HFFc6 (cell line): ENCODE results near the gene MTURN. TPM values are rescaled to one million over a fixed set of nuclear protein-coding genes. Genes with fewer than 3 reads are reported as not detected.

Source experiments
- DNase-seq: peaks from one replicate; pipeline ENCODE4 v3.0.0-alpha.2; 2018
- H3K27ac Mint-ChIP-seq: 2 replicates; pipeline ENCODE4 v1.8.0; 2020; ENCODE audit warnings: mild to moderate bottlenecking, mixed read lengths
- H3K27me3 Mint-ChIP-seq: 2 replicates; pipeline ENCODE4 v1.8.0; 2021; ENCODE audit warnings: mild to moderate bottlenecking, moderate library complexity, mixed read lengths; ENCODE audit not compliant: insufficient read depth
- H3K36me3 Mint-ChIP-seq: 2 replicates; pipeline ENCODE4 v1.8.0; 2021; ENCODE audit warnings: low read depth, mixed read lengths
- H3K4me1 Mint-ChIP-seq: 2 replicates; pipeline ENCODE4 v1.8.0; 2020; ENCODE audit warnings: low read depth, mixed read lengths
- H3K4me3 Mint-ChIP-seq: 2 replicates; pipeline ENCODE4 v1.8.0; 2020; ENCODE audit warnings: mild to moderate bottlenecking, moderate library complexity, mixed read lengths
- H3K9me3 Mint-ChIP-seq: 2 replicates; pipeline ENCODE4 v1.8.0; 2020; ENCODE audit warnings: mild to moderate bottlenecking, mixed read lengths
- total RNA-seq, 6 experiments: library from RNA; stranded (reverse); fragmentation: NEBNext Ultra II Directional; extraction: Animal tissue kit (Norgen Biotek cat#: 25700); gene quantifications; 2 replicates in 1 of 6; 3 replicates in 5 of 6; pipeline ENCODE4 v1.2.3, GENCODE V29; 2021
- TF ChIP-seq, protein P1 (sequence below): fragments of 200-600 bp; sonication (generic); IDR thresholded peaks from 2 replicates; pipeline ENCODE4 v1.5.0; 2021; ENCODE audit warnings: antibody characterized with exemption, mild to moderate bottlenecking

Gene MTURN
- total RNA-seq, 6 experiments from 2014 or later, result 4.3 to 7.1 (median 5.9) TPM

DNA sequence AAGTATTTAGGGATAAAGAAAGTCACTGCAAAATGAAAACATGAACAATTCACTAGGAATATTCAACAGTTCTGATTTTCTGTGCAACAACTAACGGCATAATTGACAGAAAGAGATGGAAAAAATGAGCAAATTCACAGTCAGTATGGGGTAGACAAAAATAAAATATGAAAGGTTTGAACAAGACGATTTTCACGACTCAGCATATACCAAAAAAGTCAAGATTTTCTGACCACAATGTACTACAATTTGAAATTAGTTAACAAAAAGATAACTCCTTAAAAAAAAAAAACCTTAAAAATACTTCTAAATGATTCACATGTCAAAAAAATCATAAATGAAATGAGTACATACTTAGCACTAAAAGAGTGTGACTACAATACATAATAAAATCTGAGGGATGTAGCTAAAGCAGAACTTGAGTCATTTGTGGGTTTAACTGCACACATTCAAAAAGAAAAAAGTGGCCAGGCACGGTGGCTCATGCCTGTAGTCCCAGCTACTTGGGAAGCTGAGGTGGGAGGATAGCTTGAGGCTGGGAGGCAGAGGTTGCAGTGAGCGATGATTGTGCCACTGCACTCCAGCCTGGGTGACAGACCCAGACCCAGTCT, 22.6 kb upstream of the MTURN start:
- H3K27ac Mint-ChIP-seq, result no peak overlapping the region
- H3K36me3 Mint-ChIP-seq, result peaks cover 17% of the 10 kb centered on the region
- no peak for DNase-seq
- no peak overlapping the region for H3K4me3 Mint-ChIP-seq
- H3K27me3 Mint-ChIP-seq, result no peaks in the 10 kb centered on the region
- peaks cover 28% of the 10 kb centered on the region for H3K9me3 Mint-ChIP-seq
- no peaks in the 10 kb centered on the region for H3K4me1 Mint-ChIP-seq
- TF ChIP-seq, protein P1, sequence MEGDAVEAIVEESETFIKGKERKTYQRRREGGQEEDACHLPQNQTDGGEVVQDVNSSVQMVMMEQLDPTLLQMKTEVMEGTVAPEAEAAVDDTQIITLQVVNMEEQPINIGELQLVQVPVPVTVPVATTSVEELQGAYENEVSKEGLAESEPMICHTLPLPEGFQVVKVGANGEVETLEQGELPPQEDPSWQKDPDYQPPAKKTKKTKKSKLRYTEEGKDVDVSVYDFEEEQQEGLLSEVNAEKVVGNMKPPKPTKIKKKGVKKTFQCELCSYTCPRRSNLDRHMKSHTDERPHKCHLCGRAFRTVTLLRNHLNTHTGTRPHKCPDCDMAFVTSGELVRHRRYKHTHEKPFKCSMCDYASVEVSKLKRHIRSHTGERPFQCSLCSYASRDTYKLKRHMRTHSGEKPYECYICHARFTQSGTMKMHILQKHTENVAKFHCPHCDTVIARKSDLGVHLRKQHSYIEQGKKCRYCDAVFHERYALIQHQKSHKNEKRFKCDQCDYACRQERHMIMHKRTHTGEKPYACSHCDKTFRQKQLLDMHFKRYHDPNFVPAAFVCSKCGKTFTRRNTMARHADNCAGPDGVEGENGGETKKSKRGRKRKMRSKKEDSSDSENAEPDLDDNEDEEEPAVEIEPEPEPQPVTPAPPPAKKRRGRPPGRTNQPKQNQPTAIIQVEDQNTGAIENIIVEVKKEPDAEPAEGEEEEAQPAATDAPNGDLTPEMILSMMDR, result no peak

DNA sequence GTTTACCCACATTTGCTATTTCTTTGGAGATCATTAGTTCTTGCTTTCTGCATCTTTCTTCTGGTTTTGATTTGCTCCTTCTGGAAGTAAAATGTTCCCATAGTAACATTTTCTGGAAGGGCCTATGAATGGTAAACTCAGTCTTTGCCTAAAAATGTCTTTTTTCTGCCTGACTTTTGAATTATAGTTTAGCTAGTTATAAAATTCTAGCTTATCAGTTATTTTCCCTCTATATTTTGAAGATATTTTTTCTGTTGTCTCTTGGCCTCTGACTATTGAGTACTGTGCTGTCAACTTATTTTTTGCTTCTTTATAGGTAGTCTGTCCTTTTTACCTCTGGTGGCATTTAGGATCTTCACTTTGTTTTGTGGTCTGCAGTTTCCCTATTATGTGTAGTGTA, 21.6 kb upstream of the MTURN start:
- Mint-ChIP-seq H3K4me3 (no peak overlapping the region), H3K27me3 (no peaks in the 10 kb centered on the region), H3K9me3 (peaks cover 28% of the 10 kb centered on the region), H3K36me3 (peaks cover 17% of the 10 kb centered on the region), H3K27ac (no peak overlapping the region), H3K4me1 (no peaks in the 10 kb centered on the region)
- TF ChIP-seq, protein P1, result no peak
- DNase-seq, result no peak

DNA sequence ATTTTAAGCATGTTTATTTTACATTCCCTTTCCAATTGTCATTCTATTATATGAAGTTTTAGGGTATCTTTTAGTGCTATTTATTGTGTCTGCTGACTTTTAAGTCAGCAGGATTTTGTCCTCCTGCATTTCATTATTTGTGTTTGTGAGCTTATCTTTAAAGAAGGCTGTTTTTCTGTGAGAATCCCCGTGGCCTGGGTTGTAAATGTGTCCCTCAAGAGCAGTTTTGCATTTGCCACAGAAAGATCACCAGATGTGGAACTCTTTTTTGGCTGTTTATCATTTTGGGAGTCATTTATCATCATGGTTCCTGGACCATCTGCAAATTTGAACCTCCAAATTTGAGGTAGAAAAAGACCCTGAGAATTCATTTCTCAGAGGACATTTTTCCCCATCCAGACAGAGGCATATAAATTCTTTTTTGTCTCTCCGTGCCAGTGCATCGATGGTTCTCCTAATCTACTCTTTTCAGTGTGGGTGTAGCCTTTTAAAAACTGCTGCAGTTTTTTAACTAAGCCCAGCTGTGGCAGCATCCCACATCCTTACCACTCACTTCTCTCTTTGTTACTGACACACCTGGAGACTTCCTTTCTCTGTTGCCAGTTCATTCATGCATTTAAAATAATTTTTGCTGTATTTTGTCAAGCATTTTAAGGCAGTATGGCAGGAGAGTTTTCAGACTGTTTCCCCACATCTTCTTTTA, 20.1 kb upstream of the MTURN start:
- Mint-ChIP-seq H3K4me1 (no peaks in the 10 kb centered on the region), H3K4me3 (no peak overlapping the region), H3K9me3 (peaks cover 28% of the 10 kb centered on the region), H3K36me3 (peaks cover 17% of the 10 kb centered on the region), H3K27me3 (no peaks in the 10 kb centered on the region), H3K27ac (no peak overlapping the region)
- TF ChIP-seq, protein P1, result no peak
- no peak for DNase-seq

DNA sequence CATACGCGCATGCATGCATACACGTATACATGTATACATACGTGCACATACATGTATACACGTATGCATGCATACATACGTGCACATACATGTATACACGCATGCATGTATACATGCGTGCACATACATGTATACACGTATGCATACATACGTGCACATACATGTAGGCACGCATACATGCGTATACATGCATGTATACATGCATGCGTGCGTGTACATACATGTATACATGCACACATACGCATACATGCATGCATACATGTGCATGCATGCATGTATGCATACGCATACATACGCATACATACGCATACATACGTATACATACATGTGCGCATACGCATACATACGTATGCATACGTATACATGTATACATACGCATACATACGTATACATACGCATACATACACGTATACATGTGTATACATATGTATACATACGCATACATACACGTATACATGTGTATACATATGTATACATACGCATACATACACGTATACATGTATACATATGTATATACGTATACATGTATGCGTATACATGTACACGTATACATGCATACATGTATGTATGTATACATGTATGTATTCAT, 19.0 kb upstream of the MTURN start:
- H3K4me3 Mint-ChIP-seq, result no peak overlapping the region
- peaks cover 28% of the 10 kb centered on the region for H3K9me3 Mint-ChIP-seq

DNA sequence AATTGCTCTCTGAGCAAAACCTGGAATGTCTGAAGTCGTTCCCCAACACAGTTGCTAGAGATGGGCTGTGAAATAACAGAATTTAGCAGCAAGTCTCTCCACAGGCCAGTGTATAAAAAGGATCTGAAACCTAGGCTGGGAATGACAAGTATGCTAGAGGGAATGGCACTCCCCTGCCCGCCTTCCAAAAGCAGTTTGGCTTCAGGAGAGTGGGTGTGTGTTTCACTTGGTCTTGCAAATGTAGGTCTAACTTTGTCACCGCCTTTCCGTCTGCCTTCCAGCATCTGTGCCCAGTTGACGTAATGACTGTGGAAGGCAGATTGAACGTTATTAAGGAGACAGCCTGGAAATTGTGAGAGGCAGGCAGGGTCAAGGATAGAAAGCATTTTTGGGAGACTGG, 18.0 kb upstream of the MTURN start:
- Mint-ChIP-seq H3K36me3 (peaks cover 17% of the 10 kb centered on the region), H3K9me3 (peaks cover 28% of the 10 kb centered on the region), H3K27ac (no peak overlapping the region), H3K4me3 (no peak overlapping the region), H3K4me1 (no peaks in the 10 kb centered on the region), H3K27me3 (no peaks in the 10 kb centered on the region)
- no peak for DNase-seq
- TF ChIP-seq, protein P1, result no peak

More for the DNA sequence above, 19.0 kb upstream of the MTURN start:
- no peak for DNase-seq
- TF ChIP-seq, protein P1, result no peak
- Mint-ChIP-seq H3K27me3 (no peaks in the 10 kb centered on the region), H3K4me1 (no peaks in the 10 kb centered on the region), H3K36me3 (peaks cover 17% of the 10 kb centered on the region), H3K27ac (no peak overlapping the region)
